Measurements from ENCODE around the gene RAPGEF2. TPM values are rescaled to one million over a fixed set of nuclear protein-coding genes. Genes with fewer than 3 reads are reported as not detected.
A peak's percentile ranks its signal among the peaks of the same experiment; 100 is the strongest.

Gene RAPGEF2
- total RNA-seq, 1 experiment from 2014 or later = 12.7 TPM

DNA sequence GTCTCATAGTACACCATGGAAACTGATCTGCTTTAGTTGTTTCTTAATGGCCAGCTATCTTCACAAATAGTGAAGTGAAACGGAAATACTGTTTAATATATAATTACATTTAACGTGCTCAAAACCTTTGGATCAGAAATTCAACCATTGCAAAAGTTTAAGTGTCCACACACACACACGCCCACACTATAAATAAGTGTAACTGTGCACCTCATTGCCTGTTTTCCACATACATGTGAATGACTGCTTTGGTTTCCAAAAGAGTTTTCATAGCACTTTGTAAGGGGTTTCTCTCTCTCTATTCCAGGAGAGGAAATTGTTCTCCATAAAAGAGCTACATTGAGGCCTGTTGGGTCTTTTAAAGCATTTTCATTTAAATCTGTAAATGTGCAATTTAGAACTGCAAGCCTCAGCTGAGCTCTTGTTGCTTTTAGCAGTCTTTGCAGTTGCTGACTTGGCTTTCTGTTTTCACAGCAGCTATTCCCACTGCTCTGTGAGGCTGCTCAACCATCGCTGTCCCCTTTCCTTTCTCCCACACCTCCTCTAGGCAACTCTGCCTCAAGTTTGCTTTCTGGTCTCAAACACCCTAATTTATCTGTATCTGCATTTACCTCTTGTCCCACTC is 94.5 kb downstream of the RAPGEF2 start:
- DNase-seq (ENCODE audit: low read depth) = no peak

DNA sequence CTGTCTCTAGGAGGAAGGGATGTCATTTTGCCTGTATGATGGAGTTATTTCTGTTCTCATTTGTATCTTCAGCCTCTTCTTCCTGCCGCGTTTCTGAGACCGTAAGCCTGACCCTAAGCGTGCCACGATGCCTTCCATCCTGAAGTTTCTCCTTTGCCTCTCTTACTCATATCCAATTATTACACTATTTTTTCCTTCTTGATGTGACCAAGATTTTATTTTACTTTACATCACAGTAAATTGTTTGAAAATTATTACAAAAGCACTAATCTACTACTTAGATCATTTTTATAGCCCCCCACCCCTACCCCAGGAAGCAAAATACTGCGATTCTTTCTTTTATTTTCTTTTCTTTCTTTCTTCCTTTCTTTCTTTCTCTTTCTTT is 95.0 kb downstream of the RAPGEF2 start:
- no peak for DNase-seq (ENCODE audit: low read depth)

DNA sequence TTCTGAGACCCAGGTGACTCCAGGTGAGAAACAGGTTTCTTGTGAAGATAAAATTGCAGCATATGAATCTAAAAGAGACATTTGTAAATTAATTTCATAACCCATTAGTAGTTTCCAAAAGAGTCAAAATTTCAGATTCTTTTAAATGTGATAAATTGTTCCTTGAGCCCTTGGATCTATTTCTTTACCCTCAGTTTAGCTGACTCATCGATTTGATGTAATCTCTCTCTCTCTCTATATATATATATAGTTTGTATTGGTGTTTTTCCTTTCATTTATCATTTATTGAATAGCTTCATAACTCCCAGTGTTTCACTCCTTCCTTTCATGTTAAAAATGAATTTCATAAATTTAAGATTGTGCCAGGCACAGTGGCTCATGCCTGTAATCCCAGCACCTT is 96.9 kb downstream of the RAPGEF2 start:
- no peak for DNase-seq (ENCODE audit: low read depth)

DNA sequence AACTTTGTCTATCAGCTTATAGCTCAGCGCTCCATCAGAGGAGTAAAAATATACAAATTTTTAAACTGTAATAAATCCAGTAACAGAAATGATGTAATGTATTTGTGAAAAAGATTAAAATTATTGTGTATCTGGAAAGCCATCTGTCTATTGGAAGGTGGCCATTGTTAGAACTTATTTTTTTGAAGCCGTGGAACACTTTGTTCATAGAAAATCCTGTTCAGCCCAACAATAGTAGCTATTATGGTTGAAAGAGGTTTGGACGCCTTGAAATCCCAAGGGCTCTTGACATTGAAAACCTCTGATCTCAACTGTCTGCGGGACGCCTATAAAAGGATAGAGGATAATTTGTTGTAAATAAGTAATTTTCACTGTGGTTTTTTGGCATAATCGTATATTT is 98.3 kb downstream of the RAPGEF2 start:
- no peak for DNase-seq (ENCODE audit: low read depth)

DNA sequence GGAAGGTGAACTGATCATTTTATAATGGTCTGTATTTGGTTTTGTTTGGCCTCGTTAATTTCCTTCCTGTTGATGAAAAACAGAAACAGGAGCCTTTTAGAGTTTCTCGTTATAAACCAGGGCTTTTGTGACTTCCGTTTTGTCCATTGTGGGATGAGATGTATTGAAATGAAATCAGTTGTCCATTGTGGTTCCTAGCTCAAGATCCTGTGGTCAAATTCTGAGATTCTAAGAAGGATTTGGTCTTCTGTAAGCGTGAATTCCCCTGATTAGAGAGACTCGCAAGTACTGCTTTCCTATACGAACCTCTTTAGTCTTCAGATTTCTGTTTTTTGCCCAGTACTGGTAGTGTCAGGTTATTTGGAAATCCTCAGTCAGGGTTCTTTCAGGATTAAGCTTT is 101.7 kb downstream of the RAPGEF2 start:
- DNase-seq (ENCODE audit: low read depth) = no peak

DNA sequence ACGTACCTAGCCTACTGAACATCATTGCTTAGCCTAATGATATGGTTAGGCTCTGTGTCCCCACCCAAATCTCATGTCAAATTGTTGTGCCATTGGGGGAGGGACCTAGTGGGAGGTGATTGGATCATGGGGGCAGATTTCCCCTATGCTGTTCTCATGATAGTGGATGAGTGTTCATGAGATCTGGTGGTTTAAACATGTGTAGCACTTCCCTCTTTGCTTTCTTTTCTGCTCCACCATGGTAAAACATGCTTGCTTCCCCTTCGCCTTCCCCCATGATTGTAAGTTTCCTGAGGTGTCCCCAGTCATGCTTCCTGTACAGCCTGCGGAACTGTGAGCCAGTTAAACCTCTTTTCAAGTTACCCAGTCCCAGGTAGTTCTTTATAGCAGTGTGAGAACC is 102.6 kb downstream of the RAPGEF2 start:
- no peak for DNase-seq (ENCODE audit: low read depth)

DNA sequence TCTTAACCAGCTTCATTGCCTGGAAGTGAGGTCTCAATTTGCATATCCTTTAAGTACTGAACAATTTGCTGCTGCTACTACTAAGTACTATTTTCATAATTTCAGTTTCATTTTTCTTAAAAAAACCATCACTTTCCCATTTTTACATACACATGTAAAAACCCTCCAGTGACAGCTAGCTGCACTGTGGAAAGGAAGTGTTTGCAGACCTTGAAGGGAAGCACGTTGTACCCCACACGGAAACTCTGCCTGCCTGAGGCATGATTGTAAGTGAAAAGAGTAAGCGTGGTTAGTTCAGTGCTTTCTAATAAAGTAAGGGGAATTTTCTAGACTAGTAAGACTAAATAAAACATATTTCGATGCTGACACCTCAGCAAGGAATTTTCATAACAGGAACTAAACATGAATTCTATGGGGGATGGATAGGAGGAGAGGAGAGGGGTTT is 103.6 kb downstream of the RAPGEF2 start:
- peak; percentile 31 for DNase-seq (ENCODE audit: low read depth)

DNA sequence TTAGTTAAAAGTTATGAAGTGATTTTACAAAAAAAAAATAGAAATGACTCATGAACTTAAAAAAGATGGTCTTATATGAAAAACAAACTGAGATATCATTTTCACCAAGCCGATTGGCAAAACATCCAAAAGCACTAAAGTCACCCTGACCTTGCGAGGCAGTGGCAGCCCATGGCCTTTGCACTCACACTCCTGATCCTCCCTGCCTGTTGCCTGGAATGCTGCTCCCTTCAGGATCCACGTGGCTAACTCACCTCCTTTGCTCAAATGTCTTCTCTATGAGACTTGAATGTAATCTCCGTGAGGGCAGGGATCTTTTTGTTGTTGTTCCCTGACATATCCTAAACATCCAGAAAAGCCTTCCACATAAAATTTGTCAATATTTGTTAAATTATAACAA is 106.4 kb downstream of the RAPGEF2 start:
- DNase-seq (ENCODE audit: low read depth) = no peak

DNA sequence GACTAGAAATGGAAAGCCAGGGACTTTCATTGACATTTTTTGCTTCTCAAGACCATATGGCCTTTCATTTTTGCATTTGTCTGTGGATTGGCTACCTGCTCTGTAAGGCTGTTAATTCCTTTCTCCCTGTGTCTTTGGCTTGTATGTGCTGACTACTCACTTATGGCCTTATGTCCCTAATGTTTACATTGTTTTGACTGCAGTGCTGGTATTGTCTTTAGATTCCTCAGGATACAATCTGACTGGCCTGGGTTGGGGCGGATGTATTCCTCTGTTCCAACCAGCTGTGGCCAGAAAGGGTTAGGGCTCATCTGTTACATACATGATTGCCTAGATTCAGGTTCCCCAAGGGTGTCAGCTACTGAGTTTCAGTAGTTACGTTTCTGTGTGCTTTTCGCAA is 108.1 kb downstream of the RAPGEF2 start:
- DNase-seq (ENCODE audit: low read depth) = no peak

DNA sequence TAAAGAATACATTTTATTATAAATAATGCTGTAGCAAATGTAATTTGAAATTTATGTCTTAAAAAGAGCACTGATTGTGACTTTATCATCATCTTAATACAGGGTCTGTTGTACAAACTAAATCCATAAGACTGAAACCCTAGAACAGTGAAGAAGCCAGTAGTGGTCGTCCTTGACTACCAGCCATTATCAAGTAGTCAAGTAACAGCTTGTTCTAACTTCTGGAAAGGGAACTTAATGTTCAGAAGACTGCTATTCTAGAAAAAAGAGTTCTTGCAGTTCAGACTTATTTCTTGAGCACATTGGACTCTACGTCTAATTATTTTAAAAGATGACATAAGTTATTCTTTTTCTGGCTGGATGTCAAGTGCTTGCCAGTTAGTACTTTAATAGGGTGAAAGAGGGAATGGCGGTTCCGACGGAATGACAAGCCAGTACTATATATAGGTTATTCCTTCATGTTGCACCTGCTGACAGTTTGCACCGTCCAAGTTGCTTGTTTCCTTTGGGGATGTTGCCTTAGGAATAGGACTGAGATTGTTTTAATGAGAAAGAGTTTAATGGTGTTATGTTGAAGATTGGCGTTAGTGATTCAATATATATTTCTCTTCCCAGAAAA is 109.9 kb downstream of the RAPGEF2 start:
- no peak for DNase-seq (ENCODE audit: low read depth)

DNA sequence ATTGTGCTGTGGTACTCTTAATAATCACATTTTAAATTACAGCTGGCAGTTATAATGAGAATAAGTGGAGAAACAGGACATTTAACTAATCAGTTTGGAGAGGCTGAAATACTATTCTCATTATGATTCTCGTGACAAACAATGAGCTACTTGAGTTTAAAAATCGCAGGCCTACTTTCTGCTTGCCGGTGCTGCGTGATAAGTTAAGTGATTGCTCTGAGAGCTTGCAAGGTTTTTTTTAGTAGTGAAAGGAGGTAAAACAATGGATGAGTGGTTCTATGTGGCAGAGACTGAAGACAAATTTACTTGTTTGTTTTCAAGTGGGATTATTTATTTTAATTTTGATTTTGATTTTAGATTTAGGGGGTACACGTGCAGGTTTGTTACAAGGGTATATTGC is 114.0 kb downstream of the RAPGEF2 start:
- no peak for DNase-seq (ENCODE audit: low read depth)

DNA sequence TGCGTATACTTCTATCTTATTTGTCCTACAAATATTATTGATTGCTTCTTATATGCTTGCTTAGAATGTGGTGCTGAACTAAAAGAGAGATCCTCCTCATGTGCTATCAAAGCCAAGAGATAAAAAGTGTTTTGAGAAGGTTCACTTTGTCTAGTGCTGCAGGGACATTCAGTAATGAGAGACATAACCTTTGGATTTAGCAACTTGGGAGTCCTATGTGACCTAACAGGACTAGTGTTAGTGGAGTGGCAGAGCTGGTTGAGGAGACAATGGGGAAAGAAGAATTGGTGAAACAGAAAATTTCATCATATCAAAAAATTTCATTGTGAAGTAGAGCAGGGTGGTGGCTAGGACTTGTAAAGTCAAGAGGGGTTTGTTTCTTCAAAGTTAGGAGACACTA is 117.0 kb downstream of the RAPGEF2 start:
- DNase-seq (ENCODE audit: low read depth) = no peak

DNA sequence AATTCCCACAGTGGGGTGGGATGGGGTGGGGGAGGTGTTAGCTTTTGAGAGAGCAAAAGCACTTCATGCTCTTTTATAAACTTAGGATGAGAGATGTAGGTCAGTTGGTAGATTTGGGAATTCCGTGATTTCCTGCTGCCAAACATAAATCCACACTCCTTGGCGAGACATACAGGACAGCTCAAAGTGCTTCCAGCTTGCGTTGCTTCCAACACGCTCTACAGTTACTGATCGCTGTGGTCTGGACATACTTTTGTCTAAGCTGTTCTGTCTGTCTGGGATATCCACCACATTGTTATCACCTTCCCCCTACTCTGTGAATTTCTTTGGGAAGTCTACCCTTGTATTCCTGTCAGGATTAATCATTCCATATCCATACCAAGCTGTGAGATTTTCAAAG is 117.5 kb downstream of the RAPGEF2 start:
- no peak for DNase-seq (ENCODE audit: low read depth)

DNA sequence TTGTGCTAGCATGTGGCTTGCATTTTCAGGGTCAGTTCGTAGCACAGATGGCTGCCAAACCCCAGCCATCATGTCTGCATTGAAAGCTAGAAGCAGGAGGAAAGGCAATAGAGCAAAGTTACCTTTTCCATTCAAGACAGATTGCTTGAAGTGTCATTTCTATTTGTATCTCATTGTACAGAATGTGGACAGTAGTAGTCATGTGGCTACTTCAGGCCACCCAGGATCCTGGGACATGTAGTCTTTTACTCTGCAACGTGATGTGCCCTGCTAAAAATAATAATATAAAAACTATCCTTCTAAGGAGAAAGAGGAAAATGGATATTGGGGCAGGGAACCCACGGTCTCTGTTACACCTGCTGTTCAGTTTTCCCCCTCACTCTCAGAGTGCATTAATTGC is 118.4 kb downstream of the RAPGEF2 start:
- no peak for DNase-seq (ENCODE audit: low read depth)

DNA sequence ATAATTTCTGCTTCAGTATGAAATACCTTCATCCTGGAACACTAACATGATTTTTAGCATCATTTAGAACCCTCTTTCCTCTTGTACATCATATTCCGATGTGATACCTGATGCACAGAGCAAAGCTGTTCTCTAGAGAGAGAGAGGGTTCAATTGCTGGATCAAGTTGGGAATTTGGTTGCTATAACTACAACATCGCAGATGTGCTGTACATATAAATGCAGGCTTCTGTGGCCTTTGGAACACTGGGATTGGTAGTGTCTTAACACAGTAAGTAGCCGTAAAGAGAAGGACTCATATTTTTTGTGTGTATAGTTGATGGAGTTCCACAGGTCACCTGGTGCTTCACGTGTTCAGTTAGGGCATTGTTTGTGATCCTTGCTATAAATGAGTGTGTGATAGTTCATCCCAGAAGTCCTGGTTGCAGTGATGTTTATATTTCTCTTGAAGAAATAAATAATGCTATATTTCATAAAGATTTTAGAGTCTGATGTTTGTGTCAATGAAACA is 119.2 kb downstream of the RAPGEF2 start:
- no peak for DNase-seq (ENCODE audit: low read depth)

DNA sequence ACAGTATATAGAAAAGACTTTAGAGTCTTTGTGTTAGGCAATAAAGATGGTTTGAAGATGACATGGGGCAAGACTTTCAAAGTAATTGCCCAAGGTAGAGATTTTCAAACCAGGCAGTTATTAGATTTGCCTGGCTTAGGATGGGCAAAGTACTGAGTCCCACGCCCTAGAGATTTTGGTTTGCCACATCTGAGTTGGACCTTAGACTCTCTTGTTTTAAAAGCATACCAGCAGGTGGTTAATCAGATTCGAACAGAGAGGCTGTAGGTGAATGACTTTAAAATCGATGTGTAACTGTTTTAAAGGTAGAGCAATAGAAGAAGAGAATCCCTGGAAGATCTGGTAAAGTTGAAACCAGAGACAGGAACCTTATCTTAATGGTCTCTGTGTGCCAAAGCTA is 121.5 kb downstream of the RAPGEF2 start:
- DNase-seq (ENCODE audit: low read depth) = no peak

DNA sequence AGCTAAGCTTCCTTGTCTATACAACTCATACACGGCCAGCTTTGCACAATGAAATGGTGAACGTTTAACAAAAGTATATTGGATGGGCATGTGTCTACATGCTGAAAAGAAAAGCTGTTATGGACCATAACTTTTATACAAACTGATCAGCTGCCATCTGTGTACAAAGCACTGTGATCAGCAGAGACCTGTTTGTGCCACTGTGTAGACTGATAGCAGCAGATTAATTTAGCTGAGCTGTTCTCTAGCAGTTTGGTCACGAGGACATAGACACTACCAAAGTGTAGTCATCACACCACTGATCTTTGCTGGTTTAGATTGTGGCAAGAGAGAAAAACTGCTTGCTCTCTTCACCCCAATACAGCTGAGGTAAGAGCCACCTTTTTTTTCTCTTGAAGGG is 124.5 kb downstream of the RAPGEF2 start:
- no peak for DNase-seq (ENCODE audit: low read depth)

DNA sequence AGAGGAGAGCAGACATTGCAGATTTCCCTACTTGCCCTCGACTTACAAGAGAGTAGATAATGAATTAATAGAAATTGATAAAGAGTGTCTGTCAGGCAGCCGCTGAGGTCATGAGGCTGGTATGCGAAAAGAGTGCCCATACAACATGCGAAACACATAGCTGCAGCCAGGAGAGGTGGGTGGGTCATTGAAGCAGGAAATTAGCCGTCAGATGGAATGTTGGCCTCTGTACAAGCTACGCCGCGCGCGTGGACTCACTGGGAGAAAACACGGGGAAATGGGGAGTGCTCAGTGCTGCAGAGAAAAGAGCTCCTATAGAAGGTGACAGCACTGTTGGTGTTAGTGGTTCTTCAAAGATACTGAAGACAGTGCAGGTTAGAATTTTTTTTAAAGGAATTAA is 125.1 kb downstream of the RAPGEF2 start:
- peak; percentile 78 for DNase-seq (ENCODE audit: low read depth)

DNA sequence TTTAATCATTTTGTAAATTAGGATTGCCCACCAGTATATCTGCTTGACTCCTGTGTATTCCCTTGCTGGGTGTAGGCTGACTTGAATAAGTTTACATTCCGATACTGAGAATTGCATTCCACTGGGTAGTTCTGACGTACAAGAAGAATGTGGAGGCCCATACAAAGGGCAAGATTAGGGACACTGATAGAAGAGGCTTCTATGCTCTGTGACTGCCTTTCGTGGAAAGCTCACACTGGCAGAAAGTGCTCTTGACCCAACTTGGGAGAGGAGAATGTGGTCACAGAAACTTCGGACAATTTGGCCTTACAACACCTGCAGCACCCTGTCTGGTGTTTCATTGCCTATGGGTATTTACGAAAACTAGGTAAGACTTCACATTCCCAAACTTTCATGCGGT is 126.3 kb downstream of the RAPGEF2 start:
- peak; percentile 66 for DNase-seq (ENCODE audit: low read depth)

DNA sequence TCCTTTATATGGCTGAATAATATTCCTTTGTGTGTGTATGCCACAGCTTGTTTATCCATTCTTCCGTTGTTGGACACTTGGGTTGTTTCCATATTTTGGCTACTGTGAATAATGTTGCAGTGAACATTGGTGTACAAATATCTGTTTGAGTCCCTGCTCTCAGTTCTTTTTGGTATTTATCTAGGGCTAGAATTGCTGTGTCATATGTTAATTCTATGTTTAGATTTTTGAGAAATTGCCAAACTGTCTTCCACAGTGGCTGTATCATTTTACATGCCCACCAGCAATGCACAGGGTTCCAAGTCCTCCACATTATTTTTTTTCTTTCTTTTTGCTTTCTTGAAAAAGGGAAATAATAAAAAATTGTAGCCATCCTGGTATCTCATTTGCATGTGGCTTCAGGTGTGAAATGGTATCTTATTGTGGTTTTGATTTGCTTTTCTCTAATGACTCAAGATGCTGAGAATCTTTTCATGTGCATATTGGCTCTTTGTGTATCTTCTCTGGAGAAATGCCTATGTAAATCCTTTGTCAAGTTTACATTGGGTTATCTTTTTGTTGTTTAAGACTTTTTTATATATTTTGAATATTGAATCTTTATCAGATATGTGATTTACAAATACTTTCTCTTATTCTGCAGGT is 129.7 kb downstream of the RAPGEF2 start:
- no peak for DNase-seq (ENCODE audit: low read depth)

DNA sequence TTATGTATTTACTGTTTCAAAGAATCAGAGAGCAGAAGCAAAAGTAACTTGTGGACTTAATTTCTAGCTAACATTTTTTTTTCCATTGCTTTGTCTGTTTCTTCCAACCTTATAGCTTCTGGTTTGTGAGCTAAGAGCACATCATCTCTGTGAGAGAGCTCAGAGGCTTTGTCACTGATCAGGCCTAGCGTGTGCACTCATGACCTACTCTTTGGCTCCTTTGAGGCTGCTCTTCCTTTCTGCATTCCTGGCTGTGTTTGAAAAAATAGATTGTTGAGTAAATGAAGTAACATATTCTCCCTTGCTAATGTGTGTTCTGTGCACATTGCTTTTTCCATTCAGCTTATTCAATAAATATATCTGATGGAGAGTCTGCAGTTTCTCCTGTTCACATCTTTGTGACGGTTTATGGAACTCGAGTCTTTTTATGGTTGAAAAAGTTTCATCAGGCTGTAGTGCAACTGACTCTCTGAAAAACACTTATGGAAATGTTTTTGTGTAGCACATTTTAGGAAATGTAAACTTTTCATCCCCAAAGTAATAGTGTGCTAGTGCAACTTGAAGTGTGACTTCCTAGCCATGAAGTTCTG is 133.0 kb downstream of the RAPGEF2 start:
- DNase-seq (ENCODE audit: low read depth) = no peak

DNA sequence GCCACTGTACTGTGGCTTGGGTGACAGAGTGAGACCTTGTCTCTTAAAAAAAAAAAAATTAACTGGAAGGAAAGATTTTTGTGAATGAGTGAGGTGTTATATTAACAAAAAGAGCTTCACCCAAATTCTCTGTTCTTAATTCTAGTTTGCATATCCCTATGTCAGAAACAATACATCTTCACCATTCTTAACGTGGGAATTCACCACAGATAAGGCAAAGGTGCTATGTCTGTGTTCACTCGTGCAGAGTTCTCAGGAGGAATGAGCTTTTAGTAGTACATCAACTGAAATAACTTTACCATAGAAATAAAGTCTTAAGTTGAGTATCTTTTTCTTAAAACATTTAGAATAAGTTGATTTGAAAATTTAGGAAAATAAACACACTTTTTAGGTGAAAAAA is 135.1 kb downstream of the RAPGEF2 start:
- no peak for DNase-seq (ENCODE audit: low read depth)

DNA sequence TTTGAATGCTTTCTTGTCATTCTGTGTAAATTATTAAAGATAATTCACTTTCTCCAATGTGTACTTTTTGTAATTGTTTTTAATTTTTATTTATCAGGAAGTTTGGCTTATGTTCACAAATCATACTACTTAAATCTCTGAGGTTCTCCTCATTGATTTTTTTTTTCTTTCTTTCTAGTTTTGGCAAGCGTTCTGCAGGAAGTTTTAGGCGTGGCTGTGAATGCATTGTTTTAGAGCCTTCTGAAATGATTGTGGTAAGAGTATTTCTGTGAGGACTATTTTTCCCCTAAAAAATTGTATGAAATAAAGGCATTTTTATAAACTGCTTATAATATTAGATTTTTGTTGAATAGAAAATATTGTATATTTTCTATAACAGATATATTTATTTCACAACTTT is 135.8 kb downstream of the RAPGEF2 start:
- DNase-seq (ENCODE audit: low read depth) = no peak

All from RPMI7951 (cell line).